Hepatocyte (in vitro differentiated cells): ENCODE results near the gene PDP2. TPM values are rescaled to one million over a fixed set of nuclear protein-coding genes. Genes with fewer than 3 reads are reported as not detected.
A peak's percentile ranks its signal among the peaks of the same experiment; 100 is the strongest.

Experiments used
- DNase-seq: peaks from one replicate; pipeline ENCODE4 v3.0.0-alpha.2; 2016; ENCODE audit warnings: low spot score
- H2AFZ ChIP-seq: fragments of 200-600 bp; sonication (generic); 2 replicates; pipeline ENCODE4 v1.6.0; 2016; ENCODE audit warnings: antibody characterized with exemption, mild to moderate bottlenecking
- H3K27ac ChIP-seq: fragments of 200-600 bp; sonication (generic); 2 replicates; pipeline ENCODE4 v1.5.1; 2016; ENCODE audit warnings: mild to moderate bottlenecking
- H3K27me3 ChIP-seq: fragments of 200-600 bp; sonication (generic); 2 replicates; pipeline ENCODE4 v1.6.1; 2016
- H3K36me3 ChIP-seq: fragments of 200-600 bp; sonication (generic); replicated peaks from 2 replicates; pipeline ENCODE4 v1.5.1; 2016; ENCODE audit warnings: low read depth; ENCODE audit not compliant: insufficient read depth
- H3K4me1 ChIP-seq: fragments of 200-600 bp; sonication (generic); 2 replicates; pipeline ENCODE4 v1.5.1; 2016; ENCODE audit warnings: mild to moderate bottlenecking, moderate library complexity; ENCODE audit not compliant: insufficient read depth
- H3K4me2 ChIP-seq: fragments of 200-600 bp; sonication (generic); 2 replicates; pipeline ENCODE4 v1.6.0; 2016
- H3K4me3 ChIP-seq: fragments of 200-600 bp; sonication (generic); 2 replicates; pipeline ENCODE4 v1.5.1; 2016; ENCODE audit warnings: mild to moderate bottlenecking
- H3K79me2 ChIP-seq: fragments of 200-600 bp; sonication (generic); 2 replicates; pipeline ENCODE4 v1.6.0; 2017; ENCODE audit warnings: mild to moderate bottlenecking
- H3K9me2 ChIP-seq: fragments of 200-600 bp; sonication (generic); replicated peaks from 2 replicates; pipeline ENCODE4 v1.6.0; 2017; ENCODE audit warnings: mild to moderate bottlenecking; ENCODE audit not compliant: insufficient read depth
- H3K9me3 ChIP-seq: fragments of 200-600 bp; sonication (generic); 2 replicates; pipeline ENCODE4 v1.5.1; 2016; ENCODE audit warnings: low read depth, mild to moderate bottlenecking
- H4K20me1 ChIP-seq: fragments of 200-600 bp; sonication (generic); 2 replicates; pipeline ENCODE4 v1.6.0; 2016; ENCODE audit warnings: mild to moderate bottlenecking; ENCODE audit not compliant: insufficient read depth, poor library complexity, severe bottlenecking
- CTCF ChIP-seq: fragments of 200-600 bp; sonication (generic); IDR thresholded peaks from 2 replicates; pipeline ENCODE4 v1.5.1; 2016; ENCODE audit warnings: antibody characterized with exemption, mild to moderate bottlenecking; ENCODE audit not compliant: poor library complexity
- EZH2 ChIP-seq: fragments of 200-600 bp; sonication (generic); IDR thresholded peaks from 2 replicates; pipeline ENCODE4 v1.6.1; 2016; ENCODE audit warnings: antibody characterized with exemption, mild to moderate bottlenecking, borderline replicate concordance
- EZH2phosphoT487 ChIP-seq: fragments of 200-600 bp; sonication (generic); IDR thresholded peaks from one replicate; pipeline ENCODE4 v1.6.1; 2018; ENCODE audit warnings: antibody characterized with exemption, mild to moderate bottlenecking, low read depth, moderate library complexity; ENCODE audit not compliant: unreplicated experiment, severe bottlenecking
- WGBS: methylation state at CpG from one replicate; pipeline ENCODE4 v1.1.6; 2016; ENCODE audit warnings: low lambda C conversion rate; ENCODE audit errors: missing lambda C conversion rate; 5-methylcytosine and 5-hydroxymethylcytosine counted together
- polyA plus RNA-seq: library from polyadenylated mRNA; unstranded; fragments of >200 nt; fragmentation: Nextera tagmentation; extraction: Ambion mirVana; gene quantifications from 2 replicates; pipeline ENCODE4 v1.2.1, GENCODE V29; 2016
- total RNA-seq: library from RNA; depleted of rRNA; stranded (reverse); fragments of >200 nt; gene quantifications from 2 replicates; pipeline ENCODE4 v1.2.3, GENCODE V29; 2014

Gene PDP2
- total and polyA plus RNA-seq, 2 experiments from 2014 or later, result 5.2 to 17.7 TPM

GRCh38 chr16:66923247-66923731, 43.0 kb downstream of the PDP2 start:
- no peaks in the 10 kb centered on the region for H3K79me2 ChIP-seq
- no peak for TF ChIP-seq EZH2
- H3K9me3 ChIP-seq, result no peaks in the 10 kb centered on the region
- H3K4me1 ChIP-seq, result peaks cover 3% of the 10 kb centered on the region
- no peaks in the 10 kb centered on the region for H3K36me3 ChIP-seq
- H3K4me3 ChIP-seq, result no peak overlapping the region
- no peak overlapping the region for H3K27ac ChIP-seq
- 82% methylated on average over 18 of the region's 18 CpGs for WGBS
- no peaks in the 10 kb centered on the region for H3K9me2 ChIP-seq
- no peak overlapping the region for H3K4me2 ChIP-seq
- no peaks in the 10 kb centered on the region for H4K20me1 ChIP-seq
- no peak overlapping the region for H2AFZ ChIP-seq
- H3K27me3 ChIP-seq, result peaks cover 24% of the 10 kb centered on the region
- no peak for DNase-seq

- H4K20me1 ChIP-seq, result no peaks in the 10 kb centered on the region
- H3K27me3 ChIP-seq, result peaks cover 24% of the 10 kb centered on the region
- H3K4me3 ChIP-seq, result no peak overlapping the region
- no peaks in the 10 kb centered on the region for H3K79me2 ChIP-seq
- no peaks in the 10 kb centered on the region for H3K36me3 ChIP-seq
- TF ChIP-seq EZH2phosphoT487 (no peak), CTCF (no peak)
- no peak overlapping the region for H3K4me2 ChIP-seq
- H3K9me2 ChIP-seq, result no peaks in the 10 kb centered on the region
- H3K4me1 ChIP-seq, result peaks cover 3% of the 10 kb centered on the region
- H3K9me3 ChIP-seq, result no peaks in the 10 kb centered on the region
- no peak overlapping the region for H2AFZ ChIP-seq
- DNase-seq, result no peak
- WGBS, result 90% methylated on average over 3 of the region's 3 CpGs
- no peak overlapping the region for H3K27ac ChIP-seq
Measured at GRCh38 chr16:66923866-66924265, 43.6 kb downstream of the PDP2 start.

- peaks cover 24% of the 10 kb centered on the region for H3K27me3 ChIP-seq
- no peak overlapping the region for H3K27ac ChIP-seq
Measured at GRCh38 chr16:66924527-66925321, 44.4 kb downstream of the PDP2 start.

More at GRCh38 chr16:66924527-66925321, 44.4 kb downstream of the PDP2 start:
- H3K4me3 ChIP-seq, result no peak overlapping the region
- peak; percentile 75 for DNase-seq
- WGBS, result 11% methylated on average over 63 of the region's 72 CpGs
- no peak for TF ChIP-seq EZH2
- TF ChIP-seq CTCF, result peak; percentile 38
- H4K20me1 ChIP-seq, result no peaks in the 10 kb centered on the region
- no peaks in the 10 kb centered on the region for H3K36me3 ChIP-seq
- H2AFZ ChIP-seq, result peak overlapping the region; percentile 66
- no peaks in the 10 kb centered on the region for H3K9me2 ChIP-seq
- peak overlapping the region; percentile 96 for H3K4me2 ChIP-seq
- H3K4me1 ChIP-seq, result peaks cover 3% of the 10 kb centered on the region
- H3K79me2 ChIP-seq, result no peaks in the 10 kb centered on the region
- no peaks in the 10 kb centered on the region for H3K9me3 ChIP-seq
